ENCODE measurements around the gene A4GALT.
"Not testable (repeated sequence)": the region's sequence is repeated elsewhere in the genome, so short reads cannot be mapped to it uniquely, and the experiment has no call there.

The A4GALT gene

GRCh38 chr22:42742940-42743339 lies 22.3 kb upstream of the A4GALT start:
- no peak for DNase-seq (ENCODE audit: low spot score)

GRCh38 chr22:42740320-42740719 lies 19.6 kb upstream of the A4GALT start:
- DNase-seq (ENCODE audit: low spot score): not testable (repeated sequence)

GRCh38 chr22:42734406-42734805 lies 13.7 kb upstream of the A4GALT start:
- DNase-seq (ENCODE audit: low spot score): no peak

- DNase-seq (ENCODE audit: low spot score): not testable (repeated sequence)
Measured at GRCh38 chr22:42733394-42733793, 12.7 kb upstream of the A4GALT start.

GRCh38 chr22:42732081-42732480 lies 11.4 kb upstream of the A4GALT start:
- no peak for DNase-seq (ENCODE audit: low spot score)

- no peak for DNase-seq (ENCODE audit: low spot score)
Measured at GRCh38 chr22:42726811-42727210, 6.1 kb upstream of the A4GALT start.

- no peak for DNase-seq (ENCODE audit: low spot score)
Measured at GRCh38 chr22:42725606-42726355, 5.1 kb upstream of the A4GALT start.

- no peak for DNase-seq (ENCODE audit: low spot score)
Measured at GRCh38 chr22:42724062-42724461, 3.4 kb upstream of the A4GALT start.

GRCh38 chr22:42721045-42721434 lies 370 bp upstream of the A4GALT start:
- no peak for DNase-seq (ENCODE audit: low spot score)

- no peak for DNase-seq (ENCODE audit: low spot score)
Measured at GRCh38 chr22:42719656-42720262, 911 bp downstream of the A4GALT start.

GRCh38 chr22:42719133-42719532 lies 1.5 kb downstream of the A4GALT start:
- DNase-seq (ENCODE audit: low spot score): no peak

- DNase-seq (ENCODE audit: low spot score): peak; percentile 24
Measured at GRCh38 chr22:42717197-42717928, 3.3 kb downstream of the A4GALT start.

- no peak for DNase-seq (ENCODE audit: low spot score)
Measured at GRCh38 chr22:42716649-42717127, 4.0 kb downstream of the A4GALT start.

- DNase-seq (ENCODE audit: low spot score): no peak
Measured at GRCh38 chr22:42716221-42716620, 4.4 kb downstream of the A4GALT start.

GRCh38 chr22:42714768-42715390 lies 5.8 kb downstream of the A4GALT start:
- no peak for DNase-seq (ENCODE audit: low spot score)

GRCh38 chr22:42714308-42714707 lies 6.4 kb downstream of the A4GALT start:
- DNase-seq (ENCODE audit: low spot score): no peak

- DNase-seq (ENCODE audit: low spot score): no peak
Measured at GRCh38 chr22:42711895-42712837, 8.5 kb downstream of the A4GALT start.

GRCh38 chr22:42711281-42711731 lies 9.4 kb downstream of the A4GALT start:
- no peak for DNase-seq (ENCODE audit: low spot score)

- no peak for DNase-seq (ENCODE audit: low spot score)
Measured at GRCh38 chr22:42708417-42708816, 12.3 kb downstream of the A4GALT start.

GRCh38 chr22:42707496-42707895 lies 13.2 kb downstream of the A4GALT start:
- DNase-seq (ENCODE audit: low spot score): no peak

GRCh38 chr22:42704896-42705295 lies 15.8 kb downstream of the A4GALT start:
- no peak for DNase-seq (ENCODE audit: low spot score)
